ENCODE data around the gene REEP1. TPM values are rescaled to one million over a fixed set of nuclear protein-coding genes. Genes with fewer than 3 reads are reported as not detected.

The REEP1 gene
- total and polyA plus RNA-seq, 9 of the 15 experiments (the other 6 are each of a cell fraction or from before 2014, with no cell fraction given) = 0.11 to 0.67 (median 0.13) TPM

DNA sequence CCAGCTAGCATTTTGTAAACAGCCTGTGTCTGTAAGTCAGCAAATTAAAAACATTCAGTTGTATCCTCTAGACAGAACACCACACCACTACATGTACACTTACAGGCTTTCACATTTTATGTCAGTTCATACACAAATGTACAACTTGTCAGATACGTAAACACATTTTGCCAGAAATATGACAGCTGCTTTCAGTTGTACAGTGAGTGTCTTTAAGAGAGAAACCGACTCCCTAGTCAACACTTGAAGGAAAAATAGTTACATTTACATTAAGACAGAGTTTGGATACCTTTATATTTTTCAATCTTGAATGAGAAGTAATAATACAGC lies 123.0 kb downstream of the REEP1 start (continued):
- TF ChIP-seq FOXA3 (CRISPR knock-in tag; conservative IDR thresholded peaks at IDR 0.05 in 1 of 2, IDR thresholded peaks at IDR 0.05 in 1 of 2) = no peak
- no peak for TF ChIP-seq ZSCAN32 (CRISPR knock-in tag; IDR thresholded peaks at IDR 0.05)
- TF ChIP-seq, protein P1, sequence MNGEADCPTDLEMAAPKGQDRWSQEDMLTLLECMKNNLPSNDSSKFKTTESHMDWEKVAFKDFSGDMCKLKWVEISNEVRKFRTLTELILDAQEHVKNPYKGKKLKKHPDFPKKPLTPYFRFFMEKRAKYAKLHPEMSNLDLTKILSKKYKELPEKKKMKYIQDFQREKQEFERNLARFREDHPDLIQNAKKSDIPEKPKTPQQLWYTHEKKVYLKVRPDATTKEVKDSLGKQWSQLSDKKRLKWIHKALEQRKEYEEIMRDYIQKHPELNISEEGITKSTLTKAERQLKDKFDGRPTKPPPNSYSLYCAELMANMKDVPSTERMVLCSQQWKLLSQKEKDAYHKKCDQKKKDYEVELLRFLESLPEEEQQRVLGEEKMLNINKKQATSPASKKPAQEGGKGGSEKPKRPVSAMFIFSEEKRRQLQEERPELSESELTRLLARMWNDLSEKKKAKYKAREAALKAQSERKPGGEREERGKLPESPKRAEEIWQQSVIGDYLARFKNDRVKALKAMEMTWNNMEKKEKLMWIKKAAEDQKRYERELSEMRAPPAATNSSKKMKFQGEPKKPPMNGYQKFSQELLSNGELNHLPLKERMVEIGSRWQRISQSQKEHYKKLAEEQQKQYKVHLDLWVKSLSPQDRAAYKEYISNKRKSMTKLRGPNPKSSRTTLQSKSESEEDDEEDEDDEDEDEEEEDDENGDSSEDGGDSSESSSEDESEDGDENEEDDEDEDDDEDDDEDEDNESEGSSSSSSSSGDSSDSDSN (IDR thresholded peaks at IDR 0.05; ENCODE audit: borderline replicate concordance in 1 of 2, low read depth in 2 of 2, low read length in 2 of 2) = no peak
- TF ChIP-seq TARDBP (IDR thresholded peaks at IDR 0.05) = no peak
- no peak for TF ChIP-seq THAP7 (CRISPR knock-in tag; IDR thresholded peaks at IDR 0.05)
- TF ChIP-seq ZNF217 (CRISPR knock-in tag; IDR thresholded peaks at IDR 0.05) = no peak
- TF ChIP-seq SMC3 (conservative IDR thresholded peaks at IDR 0.05; ENCODE audit: insufficient read depth, low read depth, low read length) = no peak
- peak; percentile 58 for TF ChIP-seq SUPT5H (IDR thresholded peaks at IDR 0.05)
- TF ChIP-seq PTBP1 (IDR thresholded peaks at IDR 0.05; ENCODE audit: low read depth, low read length) = no peak
- TF ChIP-seq SIX5 (IDR thresholded peaks at IDR 0.05; ENCODE audit: borderline replicate concordance in 1 of 2, insufficient read depth in 1 of 2, low read depth in 1 of 2, low read length in 2 of 2) = no peak
- TF ChIP-seq FOXM1 (IDR thresholded peaks at IDR 0.05; ENCODE audit: low read depth) = no peak
- TF ChIP-seq FOXM1 (CRISPR knock-in tag; IDR thresholded peaks at IDR 0.05; ENCODE audit: low read depth) = no peak
- no peak for TF ChIP-seq ZFPM2 (CRISPR knock-in tag; IDR thresholded peaks at IDR 0.05)
- peak; percentile 54; the same call in 1 of the 2 replicates for TF ChIP-seq POLR2A (conservative IDR thresholded peaks at IDR 0.05)
